Measurements from ENCODE around the gene NRGN. TPM values are rescaled to one million over a fixed set of nuclear protein-coding genes. Genes with fewer than 3 reads are reported as not detected.

Gene NRGN
- total RNA-seq, 2 experiments from 2014 or later: 6.8 to 16.9 TPM

DNA sequence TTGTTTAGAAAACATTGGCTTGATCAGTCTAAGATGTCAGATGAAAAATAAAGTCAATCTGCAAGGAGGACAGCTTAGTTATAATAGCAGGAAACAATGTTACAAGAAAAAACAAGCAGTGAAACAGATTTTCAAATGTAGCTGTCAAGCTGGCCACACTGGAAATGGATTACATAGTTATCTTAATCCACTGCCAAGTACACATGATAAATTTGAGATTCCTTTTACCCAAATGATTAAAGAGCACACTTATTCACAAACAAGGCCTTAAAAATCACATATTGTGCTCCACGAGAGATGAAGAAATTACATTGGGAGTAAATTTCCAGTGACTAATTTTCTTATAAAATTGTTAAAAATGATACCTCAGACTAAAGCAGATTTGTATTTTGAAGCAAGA, 39.8 kb downstream of the NRGN start:
- ChIA-PET POLR2A (interaction anchor here (0.6 to 1.6 kb wide), 5 partner anchors 11 to 53 kb away, joined by 3 to 4 read pairs (median 3); no protein-coding TSS in a partner anchor), CTCF (ENCODE audit: unreplicated experiment) (interaction anchor here (0.6 kb wide), 1 partner anchor 1170 kb away, joined by 3 read pairs; no protein-coding TSS in a partner anchor)
- H3K27ac ChIP-seq (ENCODE audit: low read depth, low read length, poor library complexity, severe bottlenecking): no peak overlapping the region
- intact Hi-C loops (cut with micrococcal nuclease; ENCODE audit: unreplicated experiment): no loop called here
- H3K4me2 ChIP-seq (ENCODE audit: low read length): no peak overlapping the region
- BruUV-seq (replicated peaks): no TSS peak
- no peak overlapping the region for H2AFZ ChIP-seq (ENCODE audit: low read length)
- no peaks in the 10 kb centered on the region for H3K9me3 ChIP-seq (ENCODE audit: low read length)
- H3K9me2 ChIP-seq (ENCODE audit: insufficient read depth, low read length): no peaks in the 10 kb centered on the region
- no peak overlapping the region for H3K4me3 ChIP-seq (ENCODE audit: low read depth, low read length, poor library complexity, severe bottlenecking)
- peaks cover 4% of the 10 kb centered on the region for H3K36me3 ChIP-seq (ENCODE audit: insufficient read depth, low read length)
- no peak for TF ChIP-seq EZH2phosphoT487 (IDR thresholded peaks at IDR 0.05; ENCODE audit: borderline replicate concordance, low read depth, low read length)
- TF ChIP-seq, protein P1, sequence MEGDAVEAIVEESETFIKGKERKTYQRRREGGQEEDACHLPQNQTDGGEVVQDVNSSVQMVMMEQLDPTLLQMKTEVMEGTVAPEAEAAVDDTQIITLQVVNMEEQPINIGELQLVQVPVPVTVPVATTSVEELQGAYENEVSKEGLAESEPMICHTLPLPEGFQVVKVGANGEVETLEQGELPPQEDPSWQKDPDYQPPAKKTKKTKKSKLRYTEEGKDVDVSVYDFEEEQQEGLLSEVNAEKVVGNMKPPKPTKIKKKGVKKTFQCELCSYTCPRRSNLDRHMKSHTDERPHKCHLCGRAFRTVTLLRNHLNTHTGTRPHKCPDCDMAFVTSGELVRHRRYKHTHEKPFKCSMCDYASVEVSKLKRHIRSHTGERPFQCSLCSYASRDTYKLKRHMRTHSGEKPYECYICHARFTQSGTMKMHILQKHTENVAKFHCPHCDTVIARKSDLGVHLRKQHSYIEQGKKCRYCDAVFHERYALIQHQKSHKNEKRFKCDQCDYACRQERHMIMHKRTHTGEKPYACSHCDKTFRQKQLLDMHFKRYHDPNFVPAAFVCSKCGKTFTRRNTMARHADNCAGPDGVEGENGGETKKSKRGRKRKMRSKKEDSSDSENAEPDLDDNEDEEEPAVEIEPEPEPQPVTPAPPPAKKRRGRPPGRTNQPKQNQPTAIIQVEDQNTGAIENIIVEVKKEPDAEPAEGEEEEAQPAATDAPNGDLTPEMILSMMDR (conservative IDR thresholded peaks at IDR 0.05; ENCODE audit: low read length): no peak
- H3K79me2 ChIP-seq (ENCODE audit: insufficient read depth, low read depth, low read length): no peaks in the 10 kb centered on the region
- no peak for DNase-seq (ENCODE audit: low spot score)
- H3K4me1 ChIP-seq (ENCODE audit: insufficient read depth, low read length, poor library complexity, severe bottlenecking): peaks cover 7% of the 10 kb centered on the region
- no peaks in the 10 kb centered on the region for H4K20me1 ChIP-seq (ENCODE audit: insufficient read depth, low read length)

DNA sequence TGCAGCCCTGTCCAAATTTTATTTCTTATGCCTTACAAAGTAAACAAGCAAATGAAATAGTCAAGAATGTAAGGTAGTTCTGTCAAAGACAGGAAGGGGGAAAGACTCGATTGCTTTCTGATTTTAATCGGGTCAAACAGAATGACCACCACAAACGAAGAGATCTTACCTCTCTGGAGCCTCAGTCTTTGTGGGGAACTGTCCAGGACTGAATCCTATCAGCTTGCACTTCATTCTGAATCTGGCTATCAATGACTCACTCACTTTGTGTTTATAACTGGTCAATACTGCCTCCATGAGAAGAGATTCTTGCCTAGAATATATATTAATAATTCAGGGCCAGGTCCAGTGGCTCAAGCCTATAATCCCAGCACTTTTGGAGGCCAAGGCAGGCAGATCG, 43.3 kb downstream of the NRGN start:
- no peaks in the 10 kb centered on the region for H3K9me3 ChIP-seq (ENCODE audit: low read length)
- POLR2A ChIA-PET: interaction anchor here (0.5 to 1.4 kb wide), 3 partner anchors 11 to 128 kb away, joined by 3 read pairs; no protein-coding TSS in a partner anchor
- peaks cover 4% of the 10 kb centered on the region for H3K79me2 ChIP-seq (ENCODE audit: insufficient read depth, low read depth, low read length)
- H4K20me1 ChIP-seq (ENCODE audit: insufficient read depth, low read length): no peaks in the 10 kb centered on the region
- no peaks in the 10 kb centered on the region for H3K4me1 ChIP-seq (ENCODE audit: insufficient read depth, low read length, poor library complexity, severe bottlenecking)
- no peaks in the 10 kb centered on the region for H3K9me2 ChIP-seq (ENCODE audit: insufficient read depth, low read length)
- TF ChIP-seq, protein P1 (conservative IDR thresholded peaks at IDR 0.05; ENCODE audit: low read length): no peak
- TF ChIP-seq EZH2phosphoT487 (IDR thresholded peaks at IDR 0.05; ENCODE audit: borderline replicate concordance, low read depth, low read length): no peak
- no peak overlapping the region for H3K4me3 ChIP-seq (ENCODE audit: low read depth, low read length, poor library complexity, severe bottlenecking)
- no peak overlapping the region for H3K4me2 ChIP-seq (ENCODE audit: low read length)
- intact Hi-C loops (cut with micrococcal nuclease; ENCODE audit: unreplicated experiment): no loop called here
- peaks cover 4% of the 10 kb centered on the region for H3K36me3 ChIP-seq (ENCODE audit: insufficient read depth, low read length)
- no peak for DNase-seq (ENCODE audit: low spot score)
- no peak overlapping the region for H2AFZ ChIP-seq (ENCODE audit: low read length)
- H3K27ac ChIP-seq (ENCODE audit: low read depth, low read length, poor library complexity, severe bottlenecking): no peak overlapping the region
- CTCF ChIA-PET (ENCODE audit: unreplicated experiment): no interaction called here
- no TSS peak for BruUV-seq (replicated peaks)

DNA sequence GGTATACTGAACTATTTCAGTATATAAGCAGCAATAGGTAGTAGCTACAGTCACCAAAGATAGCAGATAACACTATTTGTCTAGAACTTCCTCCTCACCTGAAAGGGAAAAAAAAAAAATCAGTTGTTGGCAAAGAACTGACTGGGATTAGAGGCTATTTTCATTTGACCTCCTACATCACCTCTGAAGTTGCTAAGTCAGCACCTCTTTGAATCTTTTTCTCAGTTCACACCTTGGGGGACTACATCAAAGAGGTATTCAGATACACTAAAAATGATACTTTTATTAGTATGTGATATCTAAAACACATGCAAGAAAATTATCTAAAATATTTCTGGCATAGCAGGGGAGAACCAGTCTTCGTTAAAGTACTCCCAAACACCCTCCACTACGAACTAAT, 44.3 kb downstream of the NRGN start:
- TSS peak; percentile 12 for BruUV-seq (replicated peaks)
- no peak overlapping the region for H3K4me2 ChIP-seq (ENCODE audit: low read length)
- CTCF ChIA-PET (ENCODE audit: unreplicated experiment): no interaction called here
- H3K4me1 ChIP-seq (ENCODE audit: insufficient read depth, low read length, poor library complexity, severe bottlenecking): no peaks in the 10 kb centered on the region
- no peaks in the 10 kb centered on the region; the same call in 1 of the 2 replicates for H3K36me3 ChIP-seq (ENCODE audit: insufficient read depth, low read length)
- no peaks in the 10 kb centered on the region for H4K20me1 ChIP-seq (ENCODE audit: insufficient read depth, low read length)
- H3K9me2 ChIP-seq (ENCODE audit: insufficient read depth, low read length): no peaks in the 10 kb centered on the region
- POLR2A ChIA-PET: interaction anchor here (1.4 kb wide), 1 partner anchor 15 kb away, joined by 3 read pairs; no protein-coding TSS in a partner anchor
- H3K9me3 ChIP-seq (ENCODE audit: low read length): no peaks in the 10 kb centered on the region
- H3K27ac ChIP-seq (ENCODE audit: low read depth, low read length, poor library complexity, severe bottlenecking): no peak overlapping the region
- H3K4me3 ChIP-seq (ENCODE audit: low read depth, low read length, poor library complexity, severe bottlenecking): no peak overlapping the region
- no peak for DNase-seq (ENCODE audit: low spot score)
- peaks cover 13% of the 10 kb centered on the region for H3K79me2 ChIP-seq (ENCODE audit: insufficient read depth, low read depth, low read length)
- intact Hi-C loops (cut with micrococcal nuclease; ENCODE audit: unreplicated experiment): no loop called here
- TF ChIP-seq, protein P1 (conservative IDR thresholded peaks at IDR 0.05; ENCODE audit: low read length): no peak
- no peak for TF ChIP-seq EZH2phosphoT487 (IDR thresholded peaks at IDR 0.05; ENCODE audit: borderline replicate concordance, low read depth, low read length)
- H2AFZ ChIP-seq (ENCODE audit: low read length): no peak overlapping the region

All from OCI-LY7 (cell line).